Trophoblast cell (in vitro differentiated cells and primary cell): ENCODE data around the gene EME1.

Experiments used
- DNase-seq, 2 donors: peaks; one replicate each; pipeline ENCODE4 v3.0.0-alpha.2; 2016
- H2AFZ ChIP-seq: 2 replicates; pipeline ENCODE4 v1.6.1; 2013; ENCODE audit warnings: low read length, moderate library complexity, mild to moderate bottlenecking; ENCODE audit not compliant: insufficient read depth, poor library complexity
- H2AK5ac ChIP-seq: 2 replicates; pipeline ENCODE4 v1.6.1; 2013; ENCODE audit warnings: mild to moderate bottlenecking, low read length
- H2BK120ac ChIP-seq: 2 replicates; pipeline ENCODE4 v1.6.1; 2013; ENCODE audit warnings: low read length, mild to moderate bottlenecking, moderate library complexity; ENCODE audit not compliant: insufficient read depth, poor library complexity
- H2BK12ac ChIP-seq: 2 replicates; pipeline ENCODE4 v1.6.1; 2013; ENCODE audit warnings: mild to moderate bottlenecking, low read length, moderate library complexity
- H2BK5ac ChIP-seq: 2 replicates; pipeline ENCODE4 v1.6.1; 2013; ENCODE audit warnings: low read length, low read depth, moderate library complexity, mild to moderate bottlenecking; ENCODE audit not compliant: poor library complexity
- H3K14ac ChIP-seq: 2 replicates; pipeline ENCODE4 v1.6.1; 2013; ENCODE audit warnings: mild to moderate bottlenecking, low read length
- H3K18ac ChIP-seq: 2 replicates; pipeline ENCODE4 v1.6.1; 2013; ENCODE audit warnings: mild to moderate bottlenecking, low read length
- H3K23ac ChIP-seq: 2 replicates; pipeline ENCODE4 v1.6.1; 2013; ENCODE audit warnings: low read length
- H3K27ac ChIP-seq: 2 replicates; pipeline ENCODE4 v1.5.1; 2013; ENCODE audit warnings: low read depth, mild to moderate bottlenecking, inconsistent platforms, low read length, moderate library complexity
- H3K27me3 ChIP-seq: 2 replicates; pipeline ENCODE4 v1.6.1; 2013; ENCODE audit warnings: inconsistent platforms, mild to moderate bottlenecking, low read length, moderate library complexity; ENCODE audit not compliant: insufficient read depth
- H3K36me3 ChIP-seq, 2 experiments: 1 replicate in 1 of 2; 2 replicates in 1 of 2; pipeline ENCODE4 v1.6.1; 2013; ENCODE audit warnings: low read length in 2 of 2, mild to moderate bottlenecking in 2 of 2, moderate library complexity in 1 of 2; ENCODE audit not compliant: insufficient read depth in 2 of 2, control insufficient read depth in 1 of 2
- H3K4ac ChIP-seq: 2 replicates; pipeline ENCODE4 v1.6.1; 2013; ENCODE audit warnings: low read depth, mild to moderate bottlenecking, low read length, moderate library complexity
- H3K4me1 ChIP-seq, 2 experiments: 1 replicate in 1 of 2; 2 replicates in 1 of 2; pipeline ENCODE4 v1.6.1; 2013; ENCODE audit warnings: low read length in 2 of 2, mild to moderate bottlenecking in 2 of 2, moderate library complexity in 1 of 2; ENCODE audit not compliant: insufficient read depth in 2 of 2, control insufficient read depth in 1 of 2
- H3K4me2 ChIP-seq: 2 replicates; pipeline ENCODE4 v1.6.1; 2013; ENCODE audit warnings: inconsistent platforms, mild to moderate bottlenecking, low read length, moderate library complexity
- H3K4me3 ChIP-seq: 2 replicates; pipeline ENCODE4 v1.5.1; 2013; ENCODE audit warnings: mild to moderate bottlenecking, low read depth, low read length, inconsistent platforms
- H3K79me1 ChIP-seq: one replicate; pipeline ENCODE4 v1.6.1; 2013; ENCODE audit warnings: low read length
- H3K79me2 ChIP-seq: 2 replicates; pipeline ENCODE4 v1.6.1; 2013; ENCODE audit warnings: low read length, mild to moderate bottlenecking; ENCODE audit not compliant: control insufficient read depth, insufficient read depth, poor library complexity
- H3K9ac ChIP-seq: 2 replicates; pipeline ENCODE4 v1.6.1; 2013; ENCODE audit warnings: mild to moderate bottlenecking, low read length
- H3K9me3 ChIP-seq: 2 replicates; pipeline ENCODE4 v1.6.1; 2013; ENCODE audit warnings: low read depth, mild to moderate bottlenecking, control low read depth, inconsistent platforms, low read length; ENCODE audit not compliant: insufficient read depth
- H4K12ac ChIP-seq: 2 replicates; pipeline ENCODE4 v1.6.1; 2013; ENCODE audit warnings: low read depth, mild to moderate bottlenecking, low read length, moderate library complexity
- H4K8ac ChIP-seq: 2 replicates; pipeline ENCODE4 v1.6.1; 2013; ENCODE audit warnings: low read depth, mild to moderate bottlenecking, low read length, moderate library complexity
- H4K91ac ChIP-seq: one replicate; pipeline ENCODE4 v1.6.1; 2013; ENCODE audit warnings: low read depth, mild to moderate bottlenecking, low read length, moderate library complexity
- WGBS: extraction: QIAGEN DNeasy Blood & Tissue Kit; methylation state at CpG from one replicate; pipeline ENCODE4 v1.1.7; 2013; ENCODE audit warnings: missing lambda C conversion rate; ENCODE audit not compliant: insufficient read length, insufficient coverage; ENCODE audit errors: extremely low coverage; 5-methylcytosine and 5-hydroxymethylcytosine counted together

EME1 gene

DNA sequence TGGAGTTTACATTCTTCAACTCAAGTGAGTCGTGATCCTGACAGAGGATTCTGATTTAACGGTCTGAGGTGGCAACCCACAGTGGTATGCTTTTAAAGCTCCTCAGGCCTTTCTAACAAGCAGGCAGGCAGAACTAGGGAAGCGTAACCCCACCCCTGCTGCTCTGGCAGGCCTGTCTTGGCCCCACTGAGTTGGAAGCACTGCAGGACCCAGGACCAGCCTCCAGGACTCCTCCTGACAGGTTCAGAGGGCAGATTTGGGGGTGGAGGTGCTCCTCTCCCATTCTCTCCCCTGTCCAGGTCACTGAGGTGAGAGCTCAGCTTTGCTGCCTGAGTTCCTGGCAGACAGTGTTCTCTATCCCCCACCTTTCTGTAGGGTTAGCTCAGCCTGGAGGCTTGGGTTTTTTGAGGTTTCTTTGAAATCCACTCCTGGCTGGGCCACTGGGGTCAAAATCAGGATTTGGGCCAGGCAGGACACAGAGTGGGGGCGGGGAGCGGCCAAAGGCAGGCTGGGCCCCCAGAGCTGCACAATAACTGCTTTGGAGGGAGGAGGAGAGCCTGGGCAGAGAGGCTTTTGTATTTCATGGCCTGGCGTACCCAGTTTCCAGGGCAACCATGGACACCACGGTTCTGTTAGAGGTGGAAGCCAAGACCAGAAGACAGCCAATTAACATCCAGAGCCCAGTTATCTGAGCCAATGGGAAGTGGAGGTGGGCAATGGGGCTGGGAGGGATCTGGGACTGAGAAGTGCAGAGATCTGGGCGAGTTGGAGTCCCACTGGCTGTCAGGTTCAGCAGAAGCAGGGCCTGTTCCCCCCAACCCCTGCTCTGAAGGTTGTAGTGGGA lies 9.6 kb upstream of the EME1 start:
- Histone ChIP-seq H2AFZ (no peak overlapping the region), H2BK120ac (no peak overlapping the region), H3K4ac (no peak overlapping the region), H3K27ac (no peak overlapping the region), H4K8ac (no peak overlapping the region), H3K36me3 (peaks cover 39 to 53% of the 10 kb centered on the region in 2 experiments), H2BK12ac (no peak overlapping the region), H3K79me1 (no peaks in the 10 kb centered on the region), H4K91ac (no peak overlapping the region), H3K79me2 (no peaks in the 10 kb centered on the region), H3K4me1 (peaks cover 7 to 20% of the 10 kb centered on the region in 2 experiments), H3K4me2 (no peak overlapping the region), H3K14ac (no peak overlapping the region), H3K9me3 (no peaks in the 10 kb centered on the region), H2BK5ac (no peak overlapping the region), H4K12ac (no peak overlapping the region), H3K4me3 (no peak overlapping the region), H3K27me3 (no peaks in the 10 kb centered on the region), H2AK5ac (no peak overlapping the region), H3K18ac (no peak overlapping the region), H3K9ac (no peak overlapping the region), H3K23ac (no peak overlapping the region)
- no peak for DNase-seq
- WGBS = no CpG with 5 or more reads among the region's 8 CpGs

DNA sequence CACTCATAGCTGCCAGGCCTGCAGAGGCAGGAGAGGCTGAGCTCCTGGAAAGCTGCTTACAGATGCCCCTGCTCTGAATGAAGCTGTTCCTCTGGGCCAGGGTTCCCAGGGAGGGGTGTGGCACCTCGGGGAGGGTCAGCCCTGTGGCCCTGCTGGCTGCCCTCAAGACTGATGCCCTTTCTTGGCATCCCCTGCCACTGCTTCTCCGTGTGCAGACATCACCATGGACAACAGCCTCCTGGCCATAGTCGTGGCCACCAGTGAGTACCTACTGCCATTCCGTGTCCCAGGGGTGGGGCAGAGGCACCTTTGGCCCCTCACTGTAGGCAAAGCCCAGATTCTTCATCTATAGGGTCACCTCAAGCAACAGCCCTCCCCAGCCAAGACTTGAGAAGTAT lies 9.0 kb upstream of the EME1 start:
- Histone ChIP-seq H4K91ac (no peak overlapping the region), H2AK5ac (no peak overlapping the region), H3K23ac (no peak overlapping the region), H2BK120ac (no peak overlapping the region), H3K4me3 (no peak overlapping the region), H3K36me3 (peaks cover 38 to 47% of the 10 kb centered on the region in 2 experiments), H2AFZ (no peak overlapping the region), H3K4me1 (peaks cover 7 to 20% of the 10 kb centered on the region in 2 experiments), H4K8ac (no peak overlapping the region), H3K4ac (no peak overlapping the region), H3K27ac (no peak overlapping the region), H2BK12ac (no peak overlapping the region), H3K79me2 (no peaks in the 10 kb centered on the region), H3K4me2 (no peak overlapping the region), H3K27me3 (no peaks in the 10 kb centered on the region), H3K79me1 (no peaks in the 10 kb centered on the region), H2BK5ac (no peak overlapping the region), H3K14ac (no peak overlapping the region), H3K18ac (no peak overlapping the region), H4K12ac (no peak overlapping the region), H3K9ac (no peak overlapping the region), H3K9me3 (no peaks in the 10 kb centered on the region)
- no peak for DNase-seq
- WGBS = no CpG with 5 or more reads among the region's 4 CpGs

DNA sequence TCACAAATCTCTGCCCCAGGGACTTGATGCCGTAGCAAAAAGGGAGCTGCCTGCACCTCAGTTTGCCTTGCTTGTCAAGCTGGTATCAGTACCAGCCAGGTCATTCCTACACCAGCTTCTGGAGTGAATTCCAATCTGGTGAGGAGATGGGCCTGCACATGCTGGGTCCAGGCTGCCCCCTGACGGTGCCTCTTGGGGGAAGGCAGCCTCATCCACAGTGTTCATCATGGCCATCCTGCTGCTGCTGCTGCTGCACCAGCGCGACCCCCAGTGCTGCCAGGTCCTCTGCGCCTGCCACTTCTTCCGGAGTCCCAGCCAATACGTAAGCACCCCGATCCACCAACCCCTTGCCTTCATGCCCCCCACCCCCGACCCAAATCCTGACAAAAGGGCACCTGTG lies 8.3 kb upstream of the EME1 start:
- H3K9ac ChIP-seq = no peak overlapping the region
- H3K4me2 ChIP-seq = no peak overlapping the region
- H2AK5ac ChIP-seq = no peak overlapping the region
- no peaks in the 10 kb centered on the region for H3K79me2 ChIP-seq
- DNase-seq = no peak
- WGBS = no CpG with 5 or more reads among the region's 9 CpGs
- H2BK12ac ChIP-seq = no peak overlapping the region
- peaks cover 37 to 44% of the 10 kb centered on the region in 2 experiments for H3K36me3 ChIP-seq
- H4K12ac ChIP-seq = no peak overlapping the region
- H3K9me3 ChIP-seq = no peaks in the 10 kb centered on the region
- H3K79me1 ChIP-seq = no peaks in the 10 kb centered on the region
- H3K4me1 ChIP-seq = peaks cover 7 to 20% of the 10 kb centered on the region in 2 experiments
- H2BK5ac ChIP-seq = no peak overlapping the region
- no peak overlapping the region for H3K4me3 ChIP-seq
- no peaks in the 10 kb centered on the region for H3K27me3 ChIP-seq
- no peak overlapping the region for H4K8ac ChIP-seq
- no peak overlapping the region for H3K14ac ChIP-seq
- no peak overlapping the region for H2AFZ ChIP-seq
- no peak overlapping the region for H3K4ac ChIP-seq
- no peak overlapping the region for H4K91ac ChIP-seq
- no peak overlapping the region for H2BK120ac ChIP-seq
- no peak overlapping the region for H3K23ac ChIP-seq
- H3K18ac ChIP-seq = no peak overlapping the region
- no peak overlapping the region for H3K27ac ChIP-seq

DNA sequence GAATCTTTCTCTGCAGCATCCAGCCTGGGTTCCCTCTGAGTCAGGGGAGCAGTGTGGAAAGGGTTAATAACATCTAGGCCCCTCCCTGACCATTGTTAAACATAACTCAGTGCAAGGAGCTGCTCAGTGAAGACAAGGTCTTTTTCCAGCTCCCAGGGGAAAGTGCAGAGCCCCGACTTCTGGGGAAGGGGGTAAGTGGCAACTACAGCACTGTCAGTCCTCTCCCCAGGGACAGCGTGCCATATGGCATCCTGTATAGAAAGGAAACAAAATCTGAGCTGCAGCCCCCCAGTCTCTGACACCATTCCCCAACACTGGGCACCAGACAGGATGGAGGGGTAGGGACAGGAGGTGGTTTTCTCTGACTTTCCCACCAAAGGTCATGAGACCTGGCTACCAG lies 7.9 kb upstream of the EME1 start:
- no peak overlapping the region for H4K8ac ChIP-seq
- no peak overlapping the region for H3K27ac ChIP-seq
- WGBS = no CpG with 5 or more reads among the region's 2 CpGs
- no peak overlapping the region for H4K91ac ChIP-seq
- H3K4me3 ChIP-seq = no peak overlapping the region
- H3K79me1 ChIP-seq = no peaks in the 10 kb centered on the region
- no peak overlapping the region for H3K23ac ChIP-seq
- no peak overlapping the region for H3K14ac ChIP-seq
- H3K27me3 ChIP-seq = no peaks in the 10 kb centered on the region
- H3K4me1 ChIP-seq = peaks cover 7 to 20% of the 10 kb centered on the region in 2 experiments
- H3K4ac ChIP-seq = no peak overlapping the region
- H2BK12ac ChIP-seq = no peak overlapping the region
- no peak overlapping the region for H2BK5ac ChIP-seq
- H3K4me2 ChIP-seq = no peak overlapping the region
- H4K12ac ChIP-seq = no peak overlapping the region
- no peak overlapping the region for H3K18ac ChIP-seq
- H2AK5ac ChIP-seq = no peak overlapping the region
- H2AFZ ChIP-seq = no peak overlapping the region
- no peak for DNase-seq
- peaks cover 37 to 44% of the 10 kb centered on the region in 2 experiments for H3K36me3 ChIP-seq
- no peaks in the 10 kb centered on the region for H3K9me3 ChIP-seq
- no peak overlapping the region for H3K9ac ChIP-seq
- no peak overlapping the region for H2BK120ac ChIP-seq
- H3K79me2 ChIP-seq = no peaks in the 10 kb centered on the region
